ENCODE data around the gene OVCA2.

DNA sequence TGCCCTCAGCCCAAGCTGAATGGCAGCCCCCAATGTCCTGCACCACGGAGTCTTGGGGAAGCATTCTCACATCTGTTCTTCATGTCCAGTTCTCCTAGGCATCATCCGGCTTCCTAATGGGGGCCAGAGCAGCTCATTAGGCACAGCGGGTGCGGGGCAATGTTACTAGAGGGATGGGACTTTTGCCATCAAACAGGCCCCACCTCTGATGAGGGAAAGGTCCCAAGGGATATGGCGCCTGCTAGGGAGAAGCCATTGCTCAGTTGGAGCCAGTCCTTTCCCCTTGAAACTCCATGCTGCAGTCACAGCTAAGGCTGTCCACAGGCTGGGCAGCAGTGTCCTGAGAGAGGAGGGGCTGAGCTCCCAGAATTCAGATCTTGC, 13.6 kb upstream of the OVCA2 start:
- TF ChIP-seq, protein P1, sequence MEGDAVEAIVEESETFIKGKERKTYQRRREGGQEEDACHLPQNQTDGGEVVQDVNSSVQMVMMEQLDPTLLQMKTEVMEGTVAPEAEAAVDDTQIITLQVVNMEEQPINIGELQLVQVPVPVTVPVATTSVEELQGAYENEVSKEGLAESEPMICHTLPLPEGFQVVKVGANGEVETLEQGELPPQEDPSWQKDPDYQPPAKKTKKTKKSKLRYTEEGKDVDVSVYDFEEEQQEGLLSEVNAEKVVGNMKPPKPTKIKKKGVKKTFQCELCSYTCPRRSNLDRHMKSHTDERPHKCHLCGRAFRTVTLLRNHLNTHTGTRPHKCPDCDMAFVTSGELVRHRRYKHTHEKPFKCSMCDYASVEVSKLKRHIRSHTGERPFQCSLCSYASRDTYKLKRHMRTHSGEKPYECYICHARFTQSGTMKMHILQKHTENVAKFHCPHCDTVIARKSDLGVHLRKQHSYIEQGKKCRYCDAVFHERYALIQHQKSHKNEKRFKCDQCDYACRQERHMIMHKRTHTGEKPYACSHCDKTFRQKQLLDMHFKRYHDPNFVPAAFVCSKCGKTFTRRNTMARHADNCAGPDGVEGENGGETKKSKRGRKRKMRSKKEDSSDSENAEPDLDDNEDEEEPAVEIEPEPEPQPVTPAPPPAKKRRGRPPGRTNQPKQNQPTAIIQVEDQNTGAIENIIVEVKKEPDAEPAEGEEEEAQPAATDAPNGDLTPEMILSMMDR (IDR thresholded peaks at IDR 0.05): no peak
- no peak for TF ChIP-seq POLR2A (IDR thresholded peaks at IDR 0.05)

Measured in body of pancreas (tissue), 4 donors.